ACC112 (cell line): ENCODE measurements around the gene CIB4.

Source experiments
- H2AFZ ChIP-seq: fragments of 200-600 bp; sonication (generic); one replicate; pipeline ENCODE4 v1.6.0; 2017; ENCODE audit warnings: antibody characterized with exemption, low read length; ENCODE audit not compliant: unreplicated experiment
- H3K27ac ChIP-seq: fragments of 200-600 bp; sonication (generic); 2 replicates; pipeline ENCODE4 v1.5.1; 2014; ENCODE audit warnings: low read depth, mild to moderate bottlenecking, antibody characterized with exemption, low read length, moderate library complexity
- H3K27me3 ChIP-seq: fragments of 200-600 bp; sonication (generic); 2 replicates; pipeline ENCODE4 v1.6.1; 2014; ENCODE audit warnings: mild to moderate bottlenecking, antibody characterized with exemption, low read length, moderate library complexity, mixed read lengths; ENCODE audit not compliant: insufficient read depth
- H3K36me3 ChIP-seq: fragments of 200-600 bp; sonication (generic); 2 replicates; pipeline ENCODE4 v1.6.1; 2016; ENCODE audit warnings: mild to moderate bottlenecking, antibody characterized with exemption, low read length, moderate library complexity, mixed read lengths; ENCODE audit not compliant: insufficient read depth
- H3K4me1 ChIP-seq: fragments of 200-600 bp; sonication (generic); one replicate; pipeline ENCODE4 v1.6.1; 2016; ENCODE audit warnings: low read length, mixed read lengths; ENCODE audit not compliant: insufficient read depth, unreplicated experiment, control insufficient read depth
- H3K4me3 ChIP-seq: fragments of 200-600 bp; sonication (generic); 2 replicates; pipeline ENCODE4 v1.5.1; 2014; ENCODE audit warnings: mild to moderate bottlenecking, low read depth, low read length
- H3K79me2 ChIP-seq: fragments of 200-600 bp; sonication (generic); one replicate; pipeline ENCODE4 v1.6.0; 2016; ENCODE audit warnings: low read length; ENCODE audit not compliant: control insufficient read depth, unreplicated experiment, insufficient read depth

CIB4 gene

DNA sequence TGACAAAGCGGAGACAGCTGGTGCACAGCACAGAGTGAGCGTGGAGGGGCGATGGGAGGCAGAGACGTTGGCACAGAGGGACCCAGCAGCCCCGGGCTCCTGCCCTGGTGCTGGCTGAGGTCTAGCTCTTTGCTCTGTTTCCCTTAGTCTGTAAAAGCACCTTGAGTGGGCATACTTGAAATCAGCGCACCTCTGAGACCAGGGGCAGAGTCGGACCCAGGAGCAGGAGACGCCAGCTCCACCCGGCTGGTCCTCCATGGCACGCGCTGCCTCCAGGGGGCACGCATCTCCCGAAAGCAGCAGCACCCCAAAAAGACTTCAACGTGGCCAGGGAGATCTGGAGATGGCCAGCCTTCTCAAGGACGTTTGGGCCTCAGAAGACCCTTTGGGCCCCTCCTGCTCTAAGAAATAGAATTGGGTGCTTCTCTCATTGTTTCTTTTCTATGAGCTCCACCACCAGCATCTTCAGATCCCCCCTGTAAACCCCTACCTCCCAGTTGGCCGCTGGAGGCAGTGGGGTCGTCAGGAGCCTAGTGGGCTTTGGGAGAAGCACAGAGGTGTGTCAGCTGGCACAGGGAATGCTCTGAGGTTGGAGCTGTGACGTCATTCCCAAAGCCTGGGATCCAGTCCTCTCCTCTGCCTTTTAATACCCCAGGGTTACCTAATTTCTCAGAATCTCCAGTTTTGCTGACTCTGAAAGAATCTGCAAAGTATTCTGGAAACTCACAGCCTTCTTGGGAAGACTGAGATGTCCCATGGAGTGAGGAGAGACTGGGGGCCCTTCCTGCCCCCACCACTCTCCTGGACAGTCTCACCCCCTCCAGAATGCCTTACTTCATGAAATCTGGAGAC, 58.9 kb downstream of the CIB4 start:
- H3K79me2 ChIP-seq, result no peaks in the 10 kb centered on the region
- peaks cover 88% of the 10 kb centered on the region for H3K27me3 ChIP-seq
- H3K4me1 ChIP-seq, result no peaks in the 10 kb centered on the region
- H3K27ac ChIP-seq, result no peak overlapping the region
- H3K36me3 ChIP-seq, result no peaks in the 10 kb centered on the region
- no peak overlapping the region for H3K4me3 ChIP-seq
- no peak overlapping the region for H2AFZ ChIP-seq

DNA sequence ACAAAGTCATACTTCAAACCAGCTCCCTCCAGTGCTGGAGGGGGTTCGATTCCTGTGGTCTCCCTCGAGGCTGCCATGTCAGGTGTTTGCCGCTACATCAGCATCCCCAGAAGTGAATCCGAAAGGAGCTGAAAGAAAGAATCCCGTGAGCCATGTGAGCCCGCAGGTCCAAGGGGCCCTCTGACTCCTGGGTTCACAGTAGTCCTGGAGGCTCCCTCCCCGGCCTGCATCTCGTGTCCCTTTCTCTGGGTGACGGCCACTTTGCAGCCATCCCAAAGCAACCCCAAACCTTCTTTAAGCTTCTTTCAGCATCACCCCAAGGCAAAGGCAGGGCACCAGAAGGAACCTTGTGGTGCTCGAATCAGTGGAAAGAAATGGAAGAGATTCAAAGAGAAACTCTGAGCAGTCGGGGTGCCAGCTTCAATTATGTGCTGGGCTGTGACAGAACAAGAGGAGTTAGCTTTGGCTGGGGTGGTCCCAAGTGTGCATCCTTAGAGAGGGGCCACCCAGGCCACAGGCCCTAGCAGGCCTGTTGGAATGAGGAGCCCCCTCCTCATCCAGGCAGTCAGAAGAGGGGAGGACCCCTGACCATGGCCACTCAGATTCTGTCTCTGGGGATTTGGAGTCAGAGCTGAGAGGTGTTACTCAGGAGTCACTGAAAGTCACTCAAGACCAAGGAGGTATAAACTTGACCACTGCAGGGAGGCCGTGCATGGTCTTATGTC, 59.7 kb downstream of the CIB4 start:
- Histone ChIP-seq H3K79me2 (no peaks in the 10 kb centered on the region), H3K27ac (no peak overlapping the region), H3K36me3 (no peaks in the 10 kb centered on the region), H2AFZ (no peak overlapping the region), H3K4me3 (no peak overlapping the region), H3K4me1 (no peaks in the 10 kb centered on the region), H3K27me3 (peaks cover 88% of the 10 kb centered on the region)

DNA sequence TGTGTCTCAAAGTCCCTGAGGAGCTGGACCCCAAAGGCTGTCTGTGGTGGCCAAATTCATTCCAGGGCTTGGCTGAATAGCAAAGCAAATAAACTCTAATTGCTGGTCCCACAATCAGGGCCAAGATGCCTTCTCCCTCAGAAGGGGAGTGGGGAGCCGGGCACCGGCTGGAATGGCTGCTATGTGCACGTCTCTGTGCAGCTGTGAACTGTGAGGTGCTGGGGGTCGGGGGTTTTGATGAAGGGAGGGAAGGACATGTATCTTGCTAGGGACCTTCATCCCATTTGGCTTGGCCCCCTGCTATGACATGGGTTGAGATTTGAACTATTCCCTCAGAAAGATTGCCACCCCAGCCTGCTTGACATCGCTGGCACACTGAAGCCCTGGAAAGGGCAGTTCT, 60.4 kb downstream of the CIB4 start:
- H3K27me3 ChIP-seq, result peaks cover 82% of the 10 kb centered on the region
- H3K79me2 ChIP-seq, result no peaks in the 10 kb centered on the region
- no peak overlapping the region for H3K4me3 ChIP-seq
- no peak overlapping the region for H2AFZ ChIP-seq
- no peaks in the 10 kb centered on the region for H3K36me3 ChIP-seq
- H3K27ac ChIP-seq, result no peak overlapping the region
- H3K4me1 ChIP-seq, result no peaks in the 10 kb centered on the region

DNA sequence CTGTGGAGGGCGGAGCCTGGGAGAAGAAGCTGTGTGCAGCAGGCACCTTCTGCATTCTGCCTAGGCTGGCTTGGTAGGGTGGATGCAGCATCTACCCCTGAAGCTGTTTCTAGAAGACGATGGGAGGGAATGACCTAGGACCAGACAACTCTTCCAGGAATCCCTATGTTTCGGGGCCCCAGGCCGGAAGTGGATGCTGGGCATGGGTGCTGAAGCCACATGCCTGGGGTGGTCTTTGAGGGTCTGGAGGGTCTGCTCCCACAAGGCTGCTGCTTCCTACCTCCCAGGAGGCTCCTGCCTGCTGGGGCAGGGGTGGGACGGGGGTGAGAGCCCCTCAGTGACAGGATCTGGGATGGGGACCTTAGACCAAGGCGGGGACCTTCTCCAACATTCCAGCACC, 61.0 kb downstream of the CIB4 start:
- Histone ChIP-seq H3K36me3 (no peaks in the 10 kb centered on the region), H2AFZ (no peak overlapping the region), H3K4me1 (no peaks in the 10 kb centered on the region), H3K4me3 (no peak overlapping the region), H3K27me3 (peaks cover 76% of the 10 kb centered on the region), H3K27ac (no peak overlapping the region), H3K79me2 (no peaks in the 10 kb centered on the region)

DNA sequence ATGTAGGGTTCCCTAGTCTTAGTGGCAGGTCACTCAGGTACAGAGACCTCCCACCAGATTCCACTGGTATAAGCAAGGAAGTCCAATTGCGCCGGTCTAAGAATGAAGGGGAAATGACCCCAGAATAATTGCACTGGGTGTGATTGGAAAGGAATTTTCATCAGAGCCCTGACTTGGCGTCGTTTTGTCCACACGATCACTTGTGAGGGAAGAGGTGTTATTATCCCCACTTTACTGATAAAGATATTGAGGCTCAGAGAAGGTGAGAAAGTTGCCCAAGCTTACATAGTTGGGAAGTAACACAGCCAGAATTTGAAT, 61.5 kb downstream of the CIB4 start:
- H3K36me3 ChIP-seq, result no peaks in the 10 kb centered on the region
- H3K4me3 ChIP-seq, result no peak overlapping the region
- no peak overlapping the region for H3K27ac ChIP-seq
- H3K27me3 ChIP-seq, result peaks cover 72% of the 10 kb centered on the region
- H2AFZ ChIP-seq, result no peak overlapping the region
- no peaks in the 10 kb centered on the region for H3K4me1 ChIP-seq
- H3K79me2 ChIP-seq, result no peaks in the 10 kb centered on the region

DNA sequence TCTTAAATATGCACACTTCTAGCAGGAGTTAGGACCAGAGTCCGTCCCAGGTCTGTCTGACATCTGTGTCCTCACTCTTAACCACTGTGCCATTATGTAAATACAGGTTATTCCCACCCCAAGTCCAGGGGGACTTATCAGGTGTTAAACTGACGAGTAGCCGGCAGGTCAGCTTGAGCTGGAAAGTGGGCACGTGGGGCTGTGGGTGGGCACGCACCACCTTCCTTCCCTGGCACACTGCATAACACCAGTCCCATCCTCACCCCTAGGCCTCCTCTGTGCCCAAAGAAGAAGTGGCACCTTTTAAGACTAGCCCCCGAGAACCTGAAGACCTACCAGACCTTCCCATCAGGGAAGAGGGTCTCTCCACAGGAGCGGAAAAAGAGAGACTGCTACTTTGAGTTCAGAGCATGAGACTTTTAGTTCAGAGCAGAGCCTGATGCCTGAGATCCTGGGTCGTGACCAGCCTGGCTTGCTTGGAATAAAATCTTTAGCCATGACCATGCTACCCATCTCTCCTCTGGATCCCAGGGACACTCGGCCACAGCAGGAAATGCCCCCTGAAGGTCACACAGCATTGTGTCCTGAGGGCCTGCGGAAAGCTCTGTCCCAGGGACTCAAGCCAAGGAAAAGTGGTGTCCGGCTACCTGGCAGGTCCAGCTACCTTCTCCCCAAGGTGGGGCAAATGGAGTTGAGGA, 62.0 kb downstream of the CIB4 start:
- Histone ChIP-seq H3K79me2 (no peaks in the 10 kb centered on the region), H3K27me3 (peaks cover 72% of the 10 kb centered on the region), H3K4me3 (no peak overlapping the region)

DNA sequence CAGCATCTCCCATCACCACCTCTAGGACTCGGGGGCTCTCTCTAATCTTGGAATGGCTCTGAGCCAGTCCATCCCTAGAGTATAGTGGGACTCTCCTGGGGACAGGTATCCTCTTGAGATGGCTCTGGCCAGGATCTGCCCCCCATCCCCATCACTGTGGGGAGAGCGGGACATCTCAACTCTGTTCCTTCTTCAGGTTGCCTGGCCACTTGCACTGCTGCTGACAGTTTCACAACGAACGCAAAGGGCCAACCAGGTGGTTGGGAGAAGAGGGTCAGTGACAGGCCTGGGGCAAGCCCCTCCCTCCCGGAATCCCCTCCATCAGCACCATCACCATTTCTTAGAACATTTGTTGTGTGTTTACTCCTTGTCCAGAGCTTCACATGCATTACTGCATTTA, 62.6 kb downstream of the CIB4 start:
- H3K4me1 ChIP-seq, result no peaks in the 10 kb centered on the region
- H3K4me3 ChIP-seq, result no peak overlapping the region
- no peaks in the 10 kb centered on the region for H3K36me3 ChIP-seq
- no peak overlapping the region for H3K27ac ChIP-seq
- peaks cover 72% of the 10 kb centered on the region for H3K27me3 ChIP-seq
- no peaks in the 10 kb centered on the region for H3K79me2 ChIP-seq
- no peak overlapping the region for H2AFZ ChIP-seq

More for the DNA sequence above, 62.0 kb downstream of the CIB4 start:
- Histone ChIP-seq H3K27ac (no peak overlapping the region), H2AFZ (no peak overlapping the region), H3K4me1 (no peaks in the 10 kb centered on the region), H3K36me3 (no peaks in the 10 kb centered on the region)

DNA sequence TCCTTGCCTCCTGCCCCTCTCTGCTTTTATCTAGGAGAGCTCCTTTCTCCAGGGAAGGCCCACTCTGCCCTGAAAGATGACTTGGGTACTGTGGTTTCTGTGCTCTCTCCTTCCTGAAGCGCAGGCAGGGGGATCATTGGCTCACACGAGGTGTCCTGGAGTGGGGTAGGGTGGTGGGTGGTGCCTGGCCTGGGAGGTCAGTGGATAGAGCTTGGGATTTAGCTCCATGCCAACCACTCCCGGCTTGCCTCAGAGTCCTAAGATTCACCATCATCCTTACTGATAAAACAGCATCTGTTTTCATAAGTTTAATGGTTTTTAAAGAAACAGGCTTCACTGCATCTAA, 63.1 kb downstream of the CIB4 start:
- Histone ChIP-seq H3K4me1 (no peaks in the 10 kb centered on the region), H3K27ac (no peak overlapping the region), H2AFZ (no peak overlapping the region), H3K79me2 (no peaks in the 10 kb centered on the region), H3K27me3 (peaks cover 71% of the 10 kb centered on the region), H3K4me3 (no peak overlapping the region), H3K36me3 (no peaks in the 10 kb centered on the region)

DNA sequence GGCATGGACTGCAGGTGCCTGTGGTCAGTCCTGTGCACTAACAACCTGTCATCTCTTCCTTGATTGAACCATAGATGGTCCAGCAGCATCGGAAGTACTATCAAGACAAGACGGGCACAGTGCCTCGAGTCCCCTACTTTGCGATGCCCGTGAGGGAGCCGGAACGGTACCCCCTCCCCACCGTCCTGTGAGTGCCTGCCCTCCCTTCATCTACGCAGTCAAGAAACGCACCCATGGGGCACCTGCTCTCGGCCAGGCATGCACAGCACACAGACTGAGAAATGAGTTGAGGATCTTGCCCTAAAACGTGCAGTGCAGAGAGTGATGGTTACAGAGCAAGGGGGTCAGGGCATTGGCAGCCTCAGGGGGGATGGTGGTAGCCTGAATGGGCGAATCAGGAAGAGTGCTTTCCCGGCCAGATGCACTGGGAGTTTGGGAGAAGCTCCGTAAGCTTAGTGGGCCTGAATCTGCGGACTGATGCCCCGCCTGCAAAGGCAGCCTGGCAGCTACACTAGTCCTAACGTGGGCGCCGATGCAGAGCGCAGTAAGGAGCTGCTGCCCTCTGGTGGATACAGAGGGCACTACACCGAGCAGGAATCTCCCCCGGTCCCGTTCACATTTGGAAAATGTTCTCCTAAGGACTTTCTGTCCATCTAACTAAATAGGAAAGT, 63.6 kb downstream of the CIB4 start:
- Histone ChIP-seq H3K27ac (no peak overlapping the region), H3K27me3 (peaks cover 71% of the 10 kb centered on the region), H2AFZ (no peak overlapping the region), H3K36me3 (no peaks in the 10 kb centered on the region), H3K79me2 (no peaks in the 10 kb centered on the region), H3K4me3 (no peak overlapping the region), H3K4me1 (no peaks in the 10 kb centered on the region)

DNA sequence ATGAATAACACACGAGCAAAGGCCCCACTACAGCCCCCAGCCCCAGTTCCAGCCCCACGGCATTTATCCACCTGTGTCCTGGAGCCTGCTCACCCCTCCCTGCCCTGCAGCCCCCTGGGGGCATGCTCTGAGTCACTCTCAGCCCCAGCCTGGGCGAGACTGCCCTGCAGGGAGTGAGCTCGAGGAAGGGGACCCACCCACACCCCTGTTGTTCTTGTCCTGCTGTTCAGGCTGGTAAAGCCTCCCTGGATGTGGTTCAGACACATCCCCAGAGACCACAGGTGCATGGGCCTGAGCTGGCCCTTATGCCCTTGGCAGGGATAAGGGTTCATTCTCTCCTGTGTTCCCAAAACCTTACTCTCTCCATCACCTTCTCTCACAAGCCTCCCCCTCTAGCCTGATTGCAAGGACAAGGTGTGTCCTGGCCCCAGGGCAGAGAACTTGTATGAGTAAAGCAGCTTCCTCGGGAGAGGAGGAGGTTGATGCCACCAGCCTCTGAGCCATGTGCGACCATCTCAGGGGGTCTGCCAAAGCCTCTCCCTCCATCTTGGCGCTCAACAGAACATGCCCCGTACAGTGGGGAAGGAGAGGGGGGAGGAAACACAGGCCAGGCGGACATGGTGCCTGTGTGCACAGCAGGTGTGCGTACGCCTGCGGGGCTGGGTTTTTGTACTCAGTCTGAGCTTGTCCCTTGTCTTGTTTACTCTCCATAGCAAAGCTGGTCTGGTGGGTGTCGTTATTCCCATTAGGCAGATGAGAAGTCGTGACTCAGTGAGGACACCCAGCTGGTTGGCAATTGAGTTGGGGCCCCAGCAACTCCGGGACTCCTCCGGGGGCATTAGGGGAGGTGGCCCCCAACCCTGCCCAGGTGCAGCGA, 64.4 kb downstream of the CIB4 start:
- H2AFZ ChIP-seq, result no peak overlapping the region
- no peaks in the 10 kb centered on the region for H3K36me3 ChIP-seq
- peaks cover 71% of the 10 kb centered on the region for H3K27me3 ChIP-seq
- no peaks in the 10 kb centered on the region for H3K4me1 ChIP-seq
- no peak overlapping the region for H3K4me3 ChIP-seq
- no peaks in the 10 kb centered on the region for H3K79me2 ChIP-seq
- no peak overlapping the region for H3K27ac ChIP-seq
